Measurements from ENCODE around the gene MPHOSPH9. TPM values are rescaled to one million over a fixed set of nuclear protein-coding genes. Genes with fewer than 3 reads are reported as not detected.

Gene MPHOSPH9
- total RNA-seq, 1 experiment from 2014 or later = 72.3 TPM

GRCh38 chr12:123264642-123265041 lies 31.7 kb upstream of the MPHOSPH9 start:
- in situ Hi-C loops (cut with HindIII; ENCODE audit: low pct_unique_long_range_greater_than_20kb, low sequenced_read_pairs) (no loop called here), intact Hi-C loops (cut with micrococcal nuclease; ENCODE audit: unreplicated experiment) (no loop called here)
- Histone ChIP-seq H3K36me3 (ENCODE audit: control insufficient read depth, insufficient read depth, low read length) (peaks cover 2% of the 10 kb centered on the region), H3K4me1 (ENCODE audit: control insufficient read depth, insufficient read depth, low read length) (peaks cover 5% of the 10 kb centered on the region), H3K4me3 (ENCODE audit: low read depth in 2 of 2, low read length in 2 of 2) (no peak overlapping the region), H3K9me3 (ENCODE audit: control insufficient read depth, insufficient read depth, low read depth, low read length) (no peaks in the 10 kb centered on the region), H3K27ac (ENCODE audit: low read length) (no peak overlapping the region), H3K27me3 (ENCODE audit: control insufficient read depth, insufficient read depth, low read length) (no peaks in the 10 kb centered on the region)
- TF ChIP-seq POLR2AphosphoS5 (IDR thresholded peaks at IDR 0.05; ENCODE audit: low read depth, low read length) = no peak
- TF ChIP-seq, protein P1, sequence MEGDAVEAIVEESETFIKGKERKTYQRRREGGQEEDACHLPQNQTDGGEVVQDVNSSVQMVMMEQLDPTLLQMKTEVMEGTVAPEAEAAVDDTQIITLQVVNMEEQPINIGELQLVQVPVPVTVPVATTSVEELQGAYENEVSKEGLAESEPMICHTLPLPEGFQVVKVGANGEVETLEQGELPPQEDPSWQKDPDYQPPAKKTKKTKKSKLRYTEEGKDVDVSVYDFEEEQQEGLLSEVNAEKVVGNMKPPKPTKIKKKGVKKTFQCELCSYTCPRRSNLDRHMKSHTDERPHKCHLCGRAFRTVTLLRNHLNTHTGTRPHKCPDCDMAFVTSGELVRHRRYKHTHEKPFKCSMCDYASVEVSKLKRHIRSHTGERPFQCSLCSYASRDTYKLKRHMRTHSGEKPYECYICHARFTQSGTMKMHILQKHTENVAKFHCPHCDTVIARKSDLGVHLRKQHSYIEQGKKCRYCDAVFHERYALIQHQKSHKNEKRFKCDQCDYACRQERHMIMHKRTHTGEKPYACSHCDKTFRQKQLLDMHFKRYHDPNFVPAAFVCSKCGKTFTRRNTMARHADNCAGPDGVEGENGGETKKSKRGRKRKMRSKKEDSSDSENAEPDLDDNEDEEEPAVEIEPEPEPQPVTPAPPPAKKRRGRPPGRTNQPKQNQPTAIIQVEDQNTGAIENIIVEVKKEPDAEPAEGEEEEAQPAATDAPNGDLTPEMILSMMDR (IDR thresholded peaks at IDR 0.05) = no peak; the same call in 1 of the 2 replicates
- no peak for TF ChIP-seq SIN3A (IDR thresholded peaks at IDR 0.05; ENCODE audit: borderline replicate concordance, insufficient read depth, low read depth, low read length)
- TF ChIP-seq TCF7L2 (IDR thresholded peaks at IDR 0.05; ENCODE audit: low read depth, low read length) = no peak
- TF ChIP-seq, protein P2, sequence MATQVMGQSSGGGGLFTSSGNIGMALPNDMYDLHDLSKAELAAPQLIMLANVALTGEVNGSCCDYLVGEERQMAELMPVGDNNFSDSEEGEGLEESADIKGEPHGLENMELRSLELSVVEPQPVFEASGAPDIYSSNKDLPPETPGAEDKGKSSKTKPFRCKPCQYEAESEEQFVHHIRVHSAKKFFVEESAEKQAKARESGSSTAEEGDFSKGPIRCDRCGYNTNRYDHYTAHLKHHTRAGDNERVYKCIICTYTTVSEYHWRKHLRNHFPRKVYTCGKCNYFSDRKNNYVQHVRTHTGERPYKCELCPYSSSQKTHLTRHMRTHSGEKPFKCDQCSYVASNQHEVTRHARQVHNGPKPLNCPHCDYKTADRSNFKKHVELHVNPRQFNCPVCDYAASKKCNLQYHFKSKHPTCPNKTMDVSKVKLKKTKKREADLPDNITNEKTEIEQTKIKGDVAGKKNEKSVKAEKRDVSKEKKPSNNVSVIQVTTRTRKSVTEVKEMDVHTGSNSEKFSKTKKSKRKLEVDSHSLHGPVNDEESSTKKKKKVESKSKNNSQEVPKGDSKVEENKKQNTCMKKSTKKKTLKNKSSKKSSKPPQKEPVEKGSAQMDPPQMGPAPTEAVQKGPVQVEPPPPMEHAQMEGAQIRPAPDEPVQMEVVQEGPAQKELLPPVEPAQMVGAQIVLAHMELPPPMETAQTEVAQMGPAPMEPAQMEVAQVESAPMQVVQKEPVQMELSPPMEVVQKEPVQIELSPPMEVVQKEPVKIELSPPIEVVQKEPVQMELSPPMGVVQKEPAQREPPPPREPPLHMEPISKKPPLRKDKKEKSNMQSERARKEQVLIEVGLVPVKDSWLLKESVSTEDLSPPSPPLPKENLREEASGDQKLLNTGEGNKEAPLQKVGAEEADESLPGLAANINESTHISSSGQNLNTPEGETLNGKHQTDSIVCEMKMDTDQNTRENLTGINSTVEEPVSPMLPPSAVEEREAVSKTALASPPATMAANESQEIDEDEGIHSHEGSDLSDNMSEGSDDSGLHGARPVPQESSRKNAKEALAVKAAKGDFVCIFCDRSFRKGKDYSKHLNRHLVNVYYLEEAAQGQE (IDR thresholded peaks at IDR 0.05; ENCODE audit: insufficient read depth in 1 of 2, low read depth in 2 of 2, low read length in 1 of 2) = no peak
- DNase-seq (ENCODE audit: low read depth, low spot score) = no peak
- no TSS peak for BruUV-seq (replicated peaks)
- no peak for ATAC-seq
- ChIA-PET POLR2A (no interaction called here), CTCF (no interaction called here)

DNA sequence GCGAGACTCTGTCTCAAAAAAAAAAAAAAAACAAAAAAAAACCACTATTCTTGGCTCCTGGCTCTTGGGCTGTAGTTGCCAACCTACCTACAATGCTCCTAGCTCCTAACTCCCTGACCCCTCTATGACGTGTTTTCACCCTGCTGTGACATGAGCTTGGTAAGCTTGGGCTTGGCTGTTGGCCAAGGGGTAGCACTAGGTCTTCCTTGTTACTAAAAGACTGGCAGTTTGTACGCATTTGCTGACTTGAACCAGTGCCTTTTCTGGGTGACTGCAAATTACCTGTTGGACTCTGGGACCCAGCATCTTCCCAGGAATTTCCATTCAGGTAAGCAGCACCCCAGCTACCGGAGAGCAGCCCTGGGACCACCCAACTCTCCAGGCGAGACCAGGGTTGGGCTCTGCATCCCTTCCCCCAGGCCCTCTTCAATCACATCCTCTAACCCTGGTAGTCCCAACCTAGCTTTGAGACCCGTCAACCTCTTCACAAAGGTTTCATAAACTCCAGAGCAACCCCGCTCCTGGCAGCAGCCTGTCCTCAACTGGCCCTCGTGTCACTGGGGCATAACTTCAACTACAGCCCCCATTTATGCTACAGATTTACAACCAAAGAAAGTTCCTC lies 30.4 kb upstream of the MPHOSPH9 start:
- DNase-seq (ENCODE audit: low read depth, low spot score) = no peak
- H3K27me3 ChIP-seq (ENCODE audit: control insufficient read depth, insufficient read depth, low read length) = no peaks in the 10 kb centered on the region
- ChIA-PET POLR2A (interaction anchor here (0.6 to 0.7 kb wide), 2 partner anchors 260 to 262 kb away, joined by 4 to 8 read pairs; no protein-coding TSS in a partner anchor), CTCF (no interaction called here)
- no peak for ATAC-seq
- no peak overlapping the region for H3K4me3 ChIP-seq (ENCODE audit: low read depth in 2 of 2, low read length in 2 of 2)
- intact Hi-C loops (cut with micrococcal nuclease; ENCODE audit: unreplicated experiment) (no loop called here), in situ Hi-C loops (cut with HindIII; ENCODE audit: low pct_unique_long_range_greater_than_20kb, low sequenced_read_pairs) (no loop called here)
- H3K9me3 ChIP-seq (ENCODE audit: control insufficient read depth, insufficient read depth, low read depth, low read length) = no peaks in the 10 kb centered on the region
- H3K36me3 ChIP-seq (ENCODE audit: control insufficient read depth, insufficient read depth, low read length) = peaks cover 4% of the 10 kb centered on the region
- no peaks in the 10 kb centered on the region for H3K4me1 ChIP-seq (ENCODE audit: control insufficient read depth, insufficient read depth, low read length)
- BruUV-seq (replicated peaks) = no TSS peak
- TF ChIP-seq TCF7L2 (IDR thresholded peaks at IDR 0.05; ENCODE audit: low read depth, low read length) (no peak), SIN3A (IDR thresholded peaks at IDR 0.05; ENCODE audit: borderline replicate concordance, insufficient read depth, low read depth, low read length) (no peak), POLR2AphosphoS5 (IDR thresholded peaks at IDR 0.05; ENCODE audit: low read depth, low read length) (no peak)
- TF ChIP-seq, protein P2 (IDR thresholded peaks at IDR 0.05; ENCODE audit: insufficient read depth in 1 of 2, low read depth in 2 of 2, low read length in 1 of 2) = no peak
- TF ChIP-seq, protein P1 (IDR thresholded peaks at IDR 0.05) = no peak
- no peak overlapping the region for H3K27ac ChIP-seq (ENCODE audit: low read length)
